Measurements from ENCODE around the gene MCCD1.

GRCh38 chr6:31479933-31480535 lies 48.7 kb upstream of the MCCD1 start:
- TF ChIP-seq EZH2 (IDR thresholded peaks at IDR 0.05; ENCODE audit: insufficient read depth, poor library complexity, severe bottlenecking) = no peak
- no peak for TF ChIP-seq EZH2phosphoT487 (IDR thresholded peaks at IDR 0.05; ENCODE audit: insufficient read depth, low read depth)
